Adrenal gland (tissue), 5 donors: ENCODE results near the gene CPPED1.

ENCODE experiments used
- POLR2A ChIP-seq, 2 donors: fragments of 450-650 bp; IDR thresholded peaks; one replicate each; pipeline ENCODE4 v1.6.1; 2017; ENCODE audit warnings: antibody characterized with exemption in 2 of 2, mild to moderate bottlenecking in 2 of 2, moderate library complexity in 1 of 2
- TF ChIP-seq, protein P1 (sequence below), 6 experiments: fragments of 450-650 bp in 4 of 6; fragments of 200-600 bp in 2 of 6; sonication (generic) in 1 of 6; IDR thresholded peaks; 1 replicate in 5 of 6; 2 replicates in 1 of 6; pipeline versions ENCODE4 v1.5.1 to v1.8.0; 2016 to 2021; ENCODE audit warnings: antibody characterized with exemption in 6 of 6, mild to moderate bottlenecking in 2 of 6, moderate library complexity in 1 of 6
- donor health status: DM: no; HTN: no; CAD: no.

DNA sequence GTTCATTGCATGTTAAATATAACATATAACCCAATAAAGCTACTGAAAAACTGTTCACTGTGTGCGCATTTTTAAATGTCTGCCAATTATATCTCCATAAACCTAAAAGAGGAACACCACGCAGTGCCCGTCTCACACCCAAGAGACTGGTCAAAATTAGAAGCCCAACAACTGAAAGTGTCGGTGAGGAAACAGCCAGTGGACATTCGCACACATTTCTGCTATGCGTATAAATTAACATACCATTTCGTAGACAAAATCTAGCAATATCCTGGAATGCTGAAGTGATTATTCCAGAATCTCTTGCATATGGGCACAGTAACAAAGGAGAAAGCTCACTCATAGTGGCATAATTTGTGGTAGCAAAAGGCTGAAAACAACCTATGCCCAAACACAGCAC is 55.9 kb downstream of the CPPED1 start:
- TF ChIP-seq POLR2A (IDR thresholded peaks at IDR 0.05): no peak
- TF ChIP-seq, protein P1, sequence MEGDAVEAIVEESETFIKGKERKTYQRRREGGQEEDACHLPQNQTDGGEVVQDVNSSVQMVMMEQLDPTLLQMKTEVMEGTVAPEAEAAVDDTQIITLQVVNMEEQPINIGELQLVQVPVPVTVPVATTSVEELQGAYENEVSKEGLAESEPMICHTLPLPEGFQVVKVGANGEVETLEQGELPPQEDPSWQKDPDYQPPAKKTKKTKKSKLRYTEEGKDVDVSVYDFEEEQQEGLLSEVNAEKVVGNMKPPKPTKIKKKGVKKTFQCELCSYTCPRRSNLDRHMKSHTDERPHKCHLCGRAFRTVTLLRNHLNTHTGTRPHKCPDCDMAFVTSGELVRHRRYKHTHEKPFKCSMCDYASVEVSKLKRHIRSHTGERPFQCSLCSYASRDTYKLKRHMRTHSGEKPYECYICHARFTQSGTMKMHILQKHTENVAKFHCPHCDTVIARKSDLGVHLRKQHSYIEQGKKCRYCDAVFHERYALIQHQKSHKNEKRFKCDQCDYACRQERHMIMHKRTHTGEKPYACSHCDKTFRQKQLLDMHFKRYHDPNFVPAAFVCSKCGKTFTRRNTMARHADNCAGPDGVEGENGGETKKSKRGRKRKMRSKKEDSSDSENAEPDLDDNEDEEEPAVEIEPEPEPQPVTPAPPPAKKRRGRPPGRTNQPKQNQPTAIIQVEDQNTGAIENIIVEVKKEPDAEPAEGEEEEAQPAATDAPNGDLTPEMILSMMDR (IDR thresholded peaks at IDR 0.05): no peak
